Stimulated activated CD8-positive, alpha-beta memory T cell treated with anti-CD3 and anti-CD28 coated beads, Interleukin-4, amount 100 ng/mL, for 48 hours (primary cell): ENCODE results near the gene CDK17.

ENCODE experiments used
- DNase-seq: peaks from one replicate; pipeline ENCODE4 v3.0.0-alpha.2; 2020

The CDK17 gene

GRCh38 chr12:96313606-96314005 is 86.6 kb downstream of the CDK17 start:
- DNase-seq = no peak

- no peak for DNase-seq
These were observed 89.0 kb downstream of the CDK17 start for GRCh38 chr12:96311191-96311590.

GRCh38 chr12:96310067-96310466 is 90.2 kb downstream of the CDK17 start:
- no peak for DNase-seq

GRCh38 chr12:96308881-96309280 is 91.4 kb downstream of the CDK17 start:
- DNase-seq = no peak

GRCh38 chr12:96305665-96306064 is 94.6 kb downstream of the CDK17 start:
- DNase-seq = no peak

- DNase-seq = no peak
These were observed 96.6 kb downstream of the CDK17 start for GRCh38 chr12:96303653-96304052.

GRCh38 chr12:96302687-96303310 is 97.4 kb downstream of the CDK17 start:
- no peak for DNase-seq

- no peak for DNase-seq
These were observed 98.5 kb downstream of the CDK17 start for GRCh38 chr12:96301732-96302131.

- no peak for DNase-seq
These were observed 100.2 kb downstream of the CDK17 start for GRCh38 chr12:96300064-96300463.

GRCh38 chr12:96297504-96297903 is 102.7 kb downstream of the CDK17 start:
- no peak for DNase-seq

GRCh38 chr12:96295532-96296160 is 104.6 kb downstream of the CDK17 start:
- DNase-seq = no peak

GRCh38 chr12:96294831-96295230 is 105.4 kb downstream of the CDK17 start:
- no peak for DNase-seq

GRCh38 chr12:96293093-96293492 is 107.1 kb downstream of the CDK17 start:
- DNase-seq = no peak

GRCh38 chr12:96289067-96289466 is 111.2 kb downstream of the CDK17 start:
- DNase-seq = no peak

GRCh38 chr12:96285158-96285557 is 115.1 kb downstream of the CDK17 start:
- no peak for DNase-seq

GRCh38 chr12:96274331-96274730 is 125.9 kb downstream of the CDK17 start:
- no peak for DNase-seq

- DNase-seq = no peak
These were observed 128.6 kb downstream of the CDK17 start for GRCh38 chr12:96271469-96272199.

GRCh38 chr12:96266238-96266637 is 134.0 kb downstream of the CDK17 start:
- DNase-seq = no peak

- DNase-seq = no peak
These were observed 134.4 kb downstream of the CDK17 start for GRCh38 chr12:96265836-96266235.

GRCh38 chr12:96265400-96265799 is 134.8 kb downstream of the CDK17 start:
- no peak for DNase-seq

GRCh38 chr12:96263449-96263902 is 136.8 kb downstream of the CDK17 start:
- no peak for DNase-seq

- no peak for DNase-seq
These were observed 138.7 kb downstream of the CDK17 start for GRCh38 chr12:96261557-96261956.

GRCh38 chr12:96260644-96261043 is 139.6 kb downstream of the CDK17 start:
- DNase-seq = no peak

- no peak for DNase-seq
These were observed 140.0 kb downstream of the CDK17 start for GRCh38 chr12:96260231-96260630.
